Measurements from ENCODE around the gene DNAJB6.

Gene DNAJB6

GRCh38 chr7:157410831-157411556 lies 74.2 kb downstream of the DNAJB6 start:
- TF ChIP-seq TAF1 (IDR thresholded peaks at IDR 0.05; ENCODE audit: borderline replicate concordance, insufficient read depth, low read length) (no peak), REST (IDR thresholded peaks at IDR 0.05; ENCODE audit: insufficient read depth in 1 of 2, low read depth in 2 of 2, low read length in 2 of 2) (no peak)

GRCh38 chr7:157411580-157411979 lies 74.8 kb downstream of the DNAJB6 start:
- TF ChIP-seq FOXP2 (optimal IDR thresholded peaks at IDR 0.05; ENCODE audit: borderline replicate concordance, extremely low read depth, extremely low read length, insufficient read depth), result no peak
- no peak for TF ChIP-seq REST (IDR thresholded peaks at IDR 0.05; ENCODE audit: insufficient read depth in 1 of 2, low read depth in 2 of 2, low read length in 2 of 2)
- TF ChIP-seq POLR2AphosphoS5 (IDR thresholded peaks at IDR 0.05; ENCODE audit: low read depth, low read length), result no peak
- TF ChIP-seq TAF1 (IDR thresholded peaks at IDR 0.05; ENCODE audit: borderline replicate concordance, insufficient read depth, low read length), result no peak

- TF ChIP-seq FOXP2 (optimal IDR thresholded peaks at IDR 0.05; ENCODE audit: borderline replicate concordance, extremely low read depth, extremely low read length, insufficient read depth) (no peak), REST (IDR thresholded peaks at IDR 0.05; ENCODE audit: insufficient read depth in 1 of 2, low read depth in 2 of 2, low read length in 2 of 2) (no peak), SIN3A (IDR thresholded peaks at IDR 0.05; ENCODE audit: borderline replicate concordance, insufficient read depth, low read length) (no peak)
Observed at GRCh38 chr7:157412021-157412443, 75.2 kb downstream of the DNAJB6 start.

GRCh38 chr7:157412491-157413180 lies 75.8 kb downstream of the DNAJB6 start:
- TF ChIP-seq SIN3A (IDR thresholded peaks at IDR 0.05; ENCODE audit: borderline replicate concordance, insufficient read depth, low read length), result no peak
- no peak for TF ChIP-seq REST (IDR thresholded peaks at IDR 0.05; ENCODE audit: insufficient read depth in 1 of 2, low read depth in 2 of 2, low read length in 2 of 2)
- no peak for TF ChIP-seq FOXP2 (optimal IDR thresholded peaks at IDR 0.05; ENCODE audit: borderline replicate concordance, extremely low read depth, extremely low read length, insufficient read depth)
- no peak for TF ChIP-seq POLR2AphosphoS5 (IDR thresholded peaks at IDR 0.05; ENCODE audit: low read depth, low read length)
- TF ChIP-seq TAF1 (IDR thresholded peaks at IDR 0.05; ENCODE audit: borderline replicate concordance, insufficient read depth, low read length), result no peak
